HUDEP-2 (cell line): Measurements from ENCODE around the gene ANKRD28.
"Not testable (repeated sequence)": the region's sequence is repeated elsewhere in the genome, so short reads cannot be mapped to it uniquely, and the experiment has no call there.

ENCODE experiments used
- DNase-seq, 76 experiments: peaks; one replicate each; lab custom pipeline; 2025; ENCODE audit not compliant: unreplicated experiment in 76 of 76; lab: John Stamatoyannopoulos, UW

Gene ANKRD28

GRCh38 chr3:15797642-15798303 is at the start of gene ANKRD28:
Gene ANKRD28, minus strand, starts transcription at chr3:15797979. Its CDS starts 1,458 bp downstream, at chr3:15796521.
- peak in 27 of 76 experiments; percentile 2 to 59 (median 32) for DNase-seq

- no peak for DNase-seq
Measured at GRCh38 chr3:15847239-15847638, 49.5 kb upstream of the ANKRD28 start.

GRCh38 chr3:15846606-15847005 is 48.8 kb upstream of the ANKRD28 start:
- DNase-seq: no peak

GRCh38 chr3:15845475-15845874 is 47.7 kb upstream of the ANKRD28 start:
- DNase-seq: no peak

GRCh38 chr3:15844889-15845288 is 47.1 kb upstream of the ANKRD28 start:
- DNase-seq: no peak

GRCh38 chr3:15841091-15841973 is 43.6 kb upstream of the ANKRD28 start:
- not testable (repeated sequence) for DNase-seq

- no peak for DNase-seq
Measured at GRCh38 chr3:15839568-15839967, 41.8 kb upstream of the ANKRD28 start.

GRCh38 chr3:15831927-15832326 is 34.1 kb upstream of the ANKRD28 start:
- DNase-seq: no peak

GRCh38 chr3:15825016-15825415 is 27.2 kb upstream of the ANKRD28 start:
- no peak for DNase-seq

GRCh38 chr3:15823092-15823491 is 25.3 kb upstream of the ANKRD28 start:
- no peak for DNase-seq

- DNase-seq: no peak
Measured at GRCh38 chr3:15822281-15822680, 24.5 kb upstream of the ANKRD28 start.

- DNase-seq: no peak
Measured at GRCh38 chr3:15820911-15821310, 23.1 kb upstream of the ANKRD28 start.

- DNase-seq: no peak
Measured at GRCh38 chr3:15819576-15819975, 21.8 kb upstream of the ANKRD28 start.

GRCh38 chr3:15819043-15819442 is 21.3 kb upstream of the ANKRD28 start:
- no peak for DNase-seq

GRCh38 chr3:15815696-15816095 is 17.9 kb upstream of the ANKRD28 start:
- DNase-seq: peak in 5 of 76 experiments; percentile 2 to 21 (median 7)

- not testable (repeated sequence) for DNase-seq
Measured at GRCh38 chr3:15813079-15813478, 15.3 kb upstream of the ANKRD28 start.

GRCh38 chr3:15812183-15812582 is 14.4 kb upstream of the ANKRD28 start:
- DNase-seq: peak in 6 of 76 experiments; percentile 1 to 27 (median 6)

GRCh38 chr3:15810702-15811101 is 12.9 kb upstream of the ANKRD28 start:
- DNase-seq: no peak

- DNase-seq: no peak
Measured at GRCh38 chr3:15809313-15809712, 11.5 kb upstream of the ANKRD28 start.

GRCh38 chr3:15808679-15809310 is 11.0 kb upstream of the ANKRD28 start:
- no peak for DNase-seq

- DNase-seq: no peak
Measured at GRCh38 chr3:15805756-15806266, 8.0 kb upstream of the ANKRD28 start.
